Smooth muscle cell (in vitro differentiated cells): Measurements from ENCODE around the gene RBM33. TPM values are rescaled to one million over a fixed set of nuclear protein-coding genes. Genes with fewer than 3 reads are reported as not detected.

ENCODE experiments used
- DNase-seq: peaks from one replicate; lab custom pipeline; 2025; ENCODE audit not compliant: unreplicated experiment; lab: John Stamatoyannopoulos, UW
- H2AFZ ChIP-seq: fragments of 200-600 bp; sonication (generic); 2 replicates; pipeline ENCODE4 v1.6.0; 2016; ENCODE audit warnings: antibody characterized with exemption, low read depth, mild to moderate bottlenecking
- H3F3A ChIP-seq: fragments of 200-600 bp; sonication (generic); 2 replicates; pipeline ENCODE4 v1.6.0; 2017; ENCODE audit warnings: antibody characterized with exemption, low read depth
- H3K27ac ChIP-seq: fragments of 200-600 bp; sonication (generic); 2 replicates; pipeline ENCODE4 v1.5.1; 2016; ENCODE audit warnings: low read depth, mild to moderate bottlenecking
- H3K27me3 ChIP-seq: fragments of 200-600 bp; sonication (generic); 2 replicates; pipeline ENCODE4 v1.6.1; 2016; ENCODE audit warnings: low read depth, mild to moderate bottlenecking
- H3K36me3 ChIP-seq: fragments of 200-600 bp; sonication (generic); 2 replicates; pipeline ENCODE4 v1.5.1; 2016; ENCODE audit warnings: low read depth
- H3K4me1 ChIP-seq: fragments of 200-600 bp; sonication (generic); 2 replicates; pipeline ENCODE4 v1.5.1; 2016; ENCODE audit warnings: low read depth
- H3K4me2 ChIP-seq: fragments of 200-600 bp; sonication (generic); 2 replicates; pipeline ENCODE4 v1.6.0; 2016; ENCODE audit warnings: mild to moderate bottlenecking
- H3K4me3 ChIP-seq: fragments of 200-600 bp; sonication (generic); 2 replicates; pipeline ENCODE4 v1.5.1; 2016; ENCODE audit warnings: mild to moderate bottlenecking
- H3K79me2 ChIP-seq: fragments of 200-600 bp; sonication (generic); 2 replicates; pipeline ENCODE4 v1.6.0; 2016; ENCODE audit warnings: low read depth, mild to moderate bottlenecking
- H3K9ac ChIP-seq: fragments of 200-600 bp; sonication (generic); 2 replicates; pipeline ENCODE4 v1.6.0; 2016; ENCODE audit warnings: low read depth
- H3K9me3 ChIP-seq: fragments of 200-600 bp; sonication (generic); replicated peaks from 2 replicates; pipeline ENCODE4 v1.5.1; 2016; ENCODE audit warnings: low read depth
- H4K20me1 ChIP-seq: fragments of 200-600 bp; sonication (generic); 2 replicates; pipeline ENCODE4 v1.6.0; 2016; ENCODE audit warnings: low read depth
- WGBS: methylation state at CpG from one replicate; pipeline ENCODE4 v1.1.7; 2016; ENCODE audit warnings: low lambda C conversion rate; 5-methylcytosine and 5-hydroxymethylcytosine counted together
- polyA plus RNA-seq: library from polyadenylated mRNA; unstranded; fragments of >200 nt; fragmentation: Nextera tagmentation; extraction: Ambion mirVana; gene quantifications from 2 replicates; pipeline ENCODE4 v1.2.1, GENCODE V29; 2016
- total RNA-seq: library from RNA; depleted of rRNA; stranded (reverse); fragments of >200 nt; gene quantifications from 2 replicates; pipeline ENCODE4 v1.2.3, GENCODE V29; 2014
- TF ChIP-seq, protein P1 (sequence below): fragments of 200-600 bp; sonication (generic); IDR thresholded peaks from 2 replicates; pipeline ENCODE4 v1.5.1; 2017; ENCODE audit warnings: borderline replicate concordance, mild to moderate bottlenecking, antibody characterized with exemption; ENCODE audit not compliant: insufficient read depth, poor library complexity, severe bottlenecking

RBM33 gene
- total and polyA plus RNA-seq, 2 experiments from 2014 or later = 22.5 to 25.3 TPM

DNA sequence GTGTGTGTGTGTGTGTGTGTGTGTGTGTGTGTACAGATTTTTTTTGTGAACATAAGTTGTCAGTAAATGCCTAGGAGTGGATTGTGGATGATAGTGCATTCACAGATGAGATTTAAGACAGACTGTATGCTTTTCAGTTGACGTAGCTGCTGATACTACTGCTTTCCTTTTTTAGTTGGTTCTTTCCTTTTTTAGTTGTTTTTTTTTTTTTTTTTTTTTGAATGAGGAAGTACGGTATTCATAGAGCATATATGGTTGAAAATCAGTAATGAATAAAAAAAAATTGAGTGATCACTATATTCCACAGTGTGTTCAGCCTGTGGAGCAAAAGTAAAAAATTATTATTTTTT, 80.5 kb downstream of the RBM33 start:
- Histone ChIP-seq H3K79me2 (peaks cover 54% of the 10 kb centered on the region), H3K27me3 (no peaks in the 10 kb centered on the region), H3K27ac (no peak overlapping the region), H3K36me3 (no peaks in the 10 kb centered on the region), H3K9ac (no peak overlapping the region), H3F3A (no peaks in the 10 kb centered on the region), H3K9me3 (no peaks in the 10 kb centered on the region), H3K4me3 (no peak overlapping the region), H3K4me2 (no peak overlapping the region), H3K4me1 (no peaks in the 10 kb centered on the region), H2AFZ (no peak overlapping the region), H4K20me1 (peaks cover 98% of the 10 kb centered on the region)
- WGBS = 93% methylated on average over 2 of the region's 2 CpGs
- TF ChIP-seq, protein P1, sequence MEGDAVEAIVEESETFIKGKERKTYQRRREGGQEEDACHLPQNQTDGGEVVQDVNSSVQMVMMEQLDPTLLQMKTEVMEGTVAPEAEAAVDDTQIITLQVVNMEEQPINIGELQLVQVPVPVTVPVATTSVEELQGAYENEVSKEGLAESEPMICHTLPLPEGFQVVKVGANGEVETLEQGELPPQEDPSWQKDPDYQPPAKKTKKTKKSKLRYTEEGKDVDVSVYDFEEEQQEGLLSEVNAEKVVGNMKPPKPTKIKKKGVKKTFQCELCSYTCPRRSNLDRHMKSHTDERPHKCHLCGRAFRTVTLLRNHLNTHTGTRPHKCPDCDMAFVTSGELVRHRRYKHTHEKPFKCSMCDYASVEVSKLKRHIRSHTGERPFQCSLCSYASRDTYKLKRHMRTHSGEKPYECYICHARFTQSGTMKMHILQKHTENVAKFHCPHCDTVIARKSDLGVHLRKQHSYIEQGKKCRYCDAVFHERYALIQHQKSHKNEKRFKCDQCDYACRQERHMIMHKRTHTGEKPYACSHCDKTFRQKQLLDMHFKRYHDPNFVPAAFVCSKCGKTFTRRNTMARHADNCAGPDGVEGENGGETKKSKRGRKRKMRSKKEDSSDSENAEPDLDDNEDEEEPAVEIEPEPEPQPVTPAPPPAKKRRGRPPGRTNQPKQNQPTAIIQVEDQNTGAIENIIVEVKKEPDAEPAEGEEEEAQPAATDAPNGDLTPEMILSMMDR = no peak
- DNase-seq = no peak

DNA sequence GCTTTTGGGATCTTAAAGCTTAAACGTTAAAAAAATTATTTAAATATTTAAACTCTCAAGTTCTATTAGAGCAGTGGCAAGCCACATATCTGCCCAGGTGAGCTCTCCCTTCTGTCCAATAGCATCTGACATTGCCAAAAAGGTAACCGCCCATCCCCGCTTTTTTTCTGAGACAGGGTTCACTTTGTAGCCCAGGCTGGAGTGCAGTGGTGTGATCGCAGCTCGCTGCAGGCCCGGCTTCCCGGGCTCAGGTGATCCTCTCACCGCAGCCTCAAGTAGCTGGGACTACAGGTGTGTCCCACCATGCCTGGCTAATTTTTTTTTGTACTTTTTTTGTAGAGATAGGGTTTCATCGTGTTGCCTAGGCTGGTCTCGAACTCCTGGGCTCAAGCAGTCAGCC, 83.2 kb downstream of the RBM33 start:
- Histone ChIP-seq H3K27ac (no peak overlapping the region), H3K4me2 (no peak overlapping the region), H3F3A (no peaks in the 10 kb centered on the region), H3K36me3 (no peaks in the 10 kb centered on the region), H2AFZ (no peak overlapping the region), H3K4me3 (no peak overlapping the region), H4K20me1 (peaks cover 96% of the 10 kb centered on the region), H3K9me3 (no peaks in the 10 kb centered on the region), H3K27me3 (no peaks in the 10 kb centered on the region), H3K9ac (no peak overlapping the region), H3K4me1 (no peaks in the 10 kb centered on the region), H3K79me2 (peaks cover 46% of the 10 kb centered on the region)
- no peak for DNase-seq
- TF ChIP-seq, protein P1 = no peak
- WGBS = 98% methylated on average over 10 of the region's 10 CpGs

DNA sequence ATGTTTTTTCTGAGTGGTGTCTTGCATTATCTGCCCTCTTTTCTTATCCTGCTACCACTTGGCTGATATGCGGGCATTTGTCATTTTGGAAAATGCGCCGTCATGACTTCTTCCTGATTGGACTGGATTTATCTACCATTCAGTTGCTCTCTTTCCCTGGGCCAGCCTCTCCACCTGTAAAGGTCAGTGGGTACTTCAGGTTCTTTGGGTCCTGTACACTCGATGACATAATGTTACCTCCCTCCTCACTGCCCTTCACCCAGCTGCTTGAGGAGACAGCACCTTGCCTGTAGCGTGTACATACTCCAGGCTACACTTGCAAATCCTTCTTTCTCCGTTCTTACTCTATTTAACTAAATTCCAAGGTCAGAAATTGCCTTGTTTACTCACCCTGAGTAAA, 83.7 kb downstream of the RBM33 start:
- Histone ChIP-seq H2AFZ (no peak overlapping the region), H3K27me3 (no peaks in the 10 kb centered on the region), H3K9me3 (no peaks in the 10 kb centered on the region), H3K27ac (no peak overlapping the region), H4K20me1 (peaks cover 96% of the 10 kb centered on the region), H3K9ac (no peak overlapping the region), H3K4me3 (no peak overlapping the region), H3K79me2 (peaks cover 49% of the 10 kb centered on the region), H3F3A (no peaks in the 10 kb centered on the region), H3K4me1 (no peaks in the 10 kb centered on the region), H3K4me2 (no peak overlapping the region), H3K36me3 (no peaks in the 10 kb centered on the region)
- TF ChIP-seq, protein P1 = no peak
- no peak for DNase-seq
- WGBS = 97% methylated on average over 6 of the region's 6 CpGs

DNA sequence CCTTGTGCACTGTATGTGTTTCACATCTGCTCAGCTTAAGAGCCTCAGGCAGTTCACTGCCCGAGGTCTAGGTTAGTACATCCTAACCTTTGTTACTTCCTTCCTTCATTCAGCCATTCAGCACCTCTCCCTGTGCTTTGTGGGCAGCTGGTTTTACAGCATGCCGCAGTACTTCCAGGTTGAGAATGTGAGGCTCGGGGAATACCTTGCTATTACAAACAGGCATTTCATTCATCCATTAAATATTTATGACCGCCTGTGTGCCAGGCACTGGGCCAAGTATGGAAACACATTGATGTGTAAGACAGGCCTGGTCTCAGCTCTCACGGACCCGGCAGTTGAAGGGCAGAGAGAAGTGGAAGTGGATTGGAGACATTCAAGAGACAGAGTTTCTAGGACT, 85.4 kb downstream of the RBM33 start:
- no peak overlapping the region for H3K4me3 ChIP-seq
- H3F3A ChIP-seq = no peaks in the 10 kb centered on the region
- H3K79me2 ChIP-seq = peaks cover 42% of the 10 kb centered on the region
- H3K4me2 ChIP-seq = no peak overlapping the region
- H3K27ac ChIP-seq = no peak overlapping the region
- WGBS = 89% methylated on average over 6 of the region's 6 CpGs
- no peak overlapping the region for H3K9ac ChIP-seq
- H3K9me3 ChIP-seq = no peaks in the 10 kb centered on the region
- H2AFZ ChIP-seq = no peak overlapping the region
- H3K36me3 ChIP-seq = no peaks in the 10 kb centered on the region
- DNase-seq = no peak
- peaks cover 96% of the 10 kb centered on the region for H4K20me1 ChIP-seq
- TF ChIP-seq, protein P1 = no peak
- no peaks in the 10 kb centered on the region for H3K27me3 ChIP-seq
- H3K4me1 ChIP-seq = no peaks in the 10 kb centered on the region
